ENCODE data around the gene GSK3A. TPM values are rescaled to one million over a fixed set of nuclear protein-coding genes. Genes with fewer than 3 reads are reported as not detected.

The GSK3A gene
- total RNA-seq, 1 experiment from 2014 or later, result 58.8 TPM

DNA sequence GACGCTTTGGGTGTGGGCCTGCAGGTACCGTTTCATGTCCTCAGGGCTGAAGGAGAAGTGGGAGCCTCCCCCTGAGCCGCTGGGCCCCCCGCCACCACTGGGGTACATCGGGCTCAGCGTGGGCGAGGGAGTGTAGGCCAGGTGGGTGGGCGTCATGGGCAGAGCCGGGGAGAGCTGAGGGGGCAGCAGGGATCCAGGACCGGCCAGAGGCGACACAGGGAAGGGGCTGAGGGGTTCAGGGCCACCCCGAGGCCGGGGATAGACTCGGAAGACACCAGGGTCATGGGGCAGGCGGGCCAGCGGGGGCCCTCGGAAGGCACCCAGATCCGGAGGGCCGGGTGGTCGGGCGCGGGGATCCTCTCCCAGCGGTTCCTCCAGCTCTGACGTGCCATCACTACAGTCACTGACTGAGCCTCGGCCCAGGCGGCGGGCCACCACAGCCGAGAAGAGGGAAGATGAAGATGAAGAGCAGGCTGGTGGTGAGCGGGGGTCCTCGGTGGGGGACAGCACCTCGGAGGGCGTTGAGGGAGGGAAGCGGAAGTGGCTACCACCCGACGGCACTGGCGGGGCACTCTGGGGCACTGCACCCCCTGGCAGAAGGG is 6.8 kb upstream of the GSK3A start:
- Mint-ChIP-seq H3K27me3 (ENCODE audit: unreplicated experiment) (no peaks in the 10 kb centered on the region), H3K36me3 (ENCODE audit: insufficient read depth, unreplicated experiment) (peaks cover 80% of the 10 kb centered on the region), H3K27ac (ENCODE audit: unreplicated experiment) (peak overlapping the region; percentile 22), H3K4me3 (ENCODE audit: low read depth, unreplicated experiment) (peak overlapping the region; percentile 15), H3K9me3 (ENCODE audit: low read depth, unreplicated experiment) (no peaks in the 10 kb centered on the region), H3K4me1 (ENCODE audit: low read depth, unreplicated experiment) (peaks cover 43% of the 10 kb centered on the region)
- no TSS peak for BruUV-seq (replicated peaks)
- intact Hi-C loops (cut with micrococcal nuclease; ENCODE audit: unreplicated experiment), result no loop called here
- no peak for DNase-seq
- CTCF ChIA-PET, result no interaction called here
- TF ChIP-seq, protein P1, sequence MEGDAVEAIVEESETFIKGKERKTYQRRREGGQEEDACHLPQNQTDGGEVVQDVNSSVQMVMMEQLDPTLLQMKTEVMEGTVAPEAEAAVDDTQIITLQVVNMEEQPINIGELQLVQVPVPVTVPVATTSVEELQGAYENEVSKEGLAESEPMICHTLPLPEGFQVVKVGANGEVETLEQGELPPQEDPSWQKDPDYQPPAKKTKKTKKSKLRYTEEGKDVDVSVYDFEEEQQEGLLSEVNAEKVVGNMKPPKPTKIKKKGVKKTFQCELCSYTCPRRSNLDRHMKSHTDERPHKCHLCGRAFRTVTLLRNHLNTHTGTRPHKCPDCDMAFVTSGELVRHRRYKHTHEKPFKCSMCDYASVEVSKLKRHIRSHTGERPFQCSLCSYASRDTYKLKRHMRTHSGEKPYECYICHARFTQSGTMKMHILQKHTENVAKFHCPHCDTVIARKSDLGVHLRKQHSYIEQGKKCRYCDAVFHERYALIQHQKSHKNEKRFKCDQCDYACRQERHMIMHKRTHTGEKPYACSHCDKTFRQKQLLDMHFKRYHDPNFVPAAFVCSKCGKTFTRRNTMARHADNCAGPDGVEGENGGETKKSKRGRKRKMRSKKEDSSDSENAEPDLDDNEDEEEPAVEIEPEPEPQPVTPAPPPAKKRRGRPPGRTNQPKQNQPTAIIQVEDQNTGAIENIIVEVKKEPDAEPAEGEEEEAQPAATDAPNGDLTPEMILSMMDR (IDR thresholded peaks at IDR 0.05; ENCODE audit: unreplicated experiment), result no peak

DNA sequence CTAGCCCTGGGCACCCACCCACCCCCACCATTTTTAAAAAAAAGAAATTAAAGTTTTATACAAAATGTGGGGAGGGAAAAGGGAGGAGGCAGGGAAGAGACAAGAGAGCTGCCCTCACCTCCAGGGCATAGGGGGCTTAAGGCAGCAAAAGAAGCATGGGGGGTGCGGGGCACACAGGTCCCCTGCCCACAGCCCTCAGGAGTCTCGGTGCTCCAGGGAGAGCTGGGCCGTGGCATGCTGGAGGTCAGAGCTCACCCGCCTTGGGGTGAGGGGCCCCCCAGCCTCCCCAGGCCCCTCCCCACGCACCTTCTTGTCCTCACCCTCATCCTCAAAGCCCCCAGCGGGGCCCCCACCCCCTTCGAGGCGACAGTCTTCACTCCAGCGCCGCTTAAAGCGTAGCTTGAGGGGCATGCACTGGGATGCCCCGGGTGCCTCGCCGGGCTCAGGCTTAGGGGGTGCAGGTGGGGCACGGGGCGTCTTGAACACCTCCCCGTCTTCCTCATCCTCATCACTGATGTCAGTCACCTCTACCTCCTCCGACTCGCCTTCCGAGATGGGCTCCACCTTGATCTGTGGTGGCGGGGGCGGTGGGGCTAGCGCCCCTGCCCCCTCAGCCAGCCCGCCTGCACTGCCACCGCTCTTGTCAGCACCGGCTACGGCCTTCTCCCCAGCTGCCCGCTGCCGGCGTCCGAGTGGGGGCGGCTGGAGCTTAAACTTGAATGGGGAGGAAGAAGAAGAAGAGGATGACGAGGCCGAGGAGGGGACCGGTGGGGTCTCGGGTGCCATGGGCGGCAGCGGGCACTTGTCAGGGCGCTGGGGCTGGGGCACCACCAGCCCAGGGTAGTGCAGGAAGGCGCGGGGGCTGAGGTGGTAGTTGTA is 6.1 kb upstream of the GSK3A start:
- peak overlapping the region; percentile 15 for H3K4me3 Mint-ChIP-seq (ENCODE audit: low read depth, unreplicated experiment)
- no TSS peak for BruUV-seq (replicated peaks)
- no peak for DNase-seq
- H3K4me1 Mint-ChIP-seq (ENCODE audit: low read depth, unreplicated experiment), result peaks cover 43% of the 10 kb centered on the region
- intact Hi-C loops (cut with micrococcal nuclease; ENCODE audit: unreplicated experiment), result no loop called here
- H3K9me3 Mint-ChIP-seq (ENCODE audit: low read depth, unreplicated experiment), result no peaks in the 10 kb centered on the region
- CTCF ChIA-PET, result no interaction called here
- TF ChIP-seq, protein P1 (IDR thresholded peaks at IDR 0.05; ENCODE audit: unreplicated experiment), result no peak
- no peaks in the 10 kb centered on the region for H3K27me3 Mint-ChIP-seq (ENCODE audit: unreplicated experiment)
- H3K27ac Mint-ChIP-seq (ENCODE audit: unreplicated experiment), result peak overlapping the region; percentile 22
- peaks cover 80% of the 10 kb centered on the region for H3K36me3 Mint-ChIP-seq (ENCODE audit: insufficient read depth, unreplicated experiment)

- intact Hi-C loops (cut with micrococcal nuclease; ENCODE audit: unreplicated experiment), result no loop called here
- peaks cover 80% of the 10 kb centered on the region for H3K36me3 Mint-ChIP-seq (ENCODE audit: insufficient read depth, unreplicated experiment)
- no peak overlapping the region for H3K27ac Mint-ChIP-seq (ENCODE audit: unreplicated experiment)
- H3K9me3 Mint-ChIP-seq (ENCODE audit: low read depth, unreplicated experiment), result no peaks in the 10 kb centered on the region
- no TSS peak for BruUV-seq (replicated peaks)
- TF ChIP-seq, protein P1 (IDR thresholded peaks at IDR 0.05; ENCODE audit: unreplicated experiment), result no peak
- no peaks in the 10 kb centered on the region for H3K27me3 Mint-ChIP-seq (ENCODE audit: unreplicated experiment)
- CTCF ChIA-PET, result interaction anchor here (1.5 to 2.4 kb wide), 3 partner anchors 22 to 71 kb away, joined by 4 to 22 read pairs (median 8); partner anchors contain the start of gene CIC
- no peak for DNase-seq
- H3K4me1 Mint-ChIP-seq (ENCODE audit: low read depth, unreplicated experiment), result peaks cover 39% of the 10 kb centered on the region
- no peak overlapping the region for H3K4me3 Mint-ChIP-seq (ENCODE audit: low read depth, unreplicated experiment)
These were observed 5.3 kb upstream of the GSK3A start for GRCh38 chr19:42247640-42248199.

GRCh38 chr19:42246922-42247639 is 4.7 kb upstream of the GSK3A start:
- intact Hi-C loops (cut with micrococcal nuclease; ENCODE audit: unreplicated experiment), result no loop called here
- Mint-ChIP-seq H3K4me3 (ENCODE audit: low read depth, unreplicated experiment) (no peak overlapping the region), H3K27me3 (ENCODE audit: unreplicated experiment) (no peaks in the 10 kb centered on the region), H3K36me3 (ENCODE audit: insufficient read depth, unreplicated experiment) (peaks cover 80% of the 10 kb centered on the region), H3K27ac (ENCODE audit: unreplicated experiment) (peak overlapping the region; percentile 1), H3K9me3 (ENCODE audit: low read depth, unreplicated experiment) (no peaks in the 10 kb centered on the region), H3K4me1 (ENCODE audit: low read depth, unreplicated experiment) (peaks cover 33% of the 10 kb centered on the region)
- BruUV-seq (replicated peaks), result no TSS peak
- TF ChIP-seq, protein P1 (IDR thresholded peaks at IDR 0.05; ENCODE audit: unreplicated experiment), result no peak
- CTCF ChIA-PET, result interaction anchor here (0.7 to 2.4 kb wide), 7 partner anchors 23 to 114 kb away, joined by 3 to 22 read pairs (median 4); partner anchors contain the start of gene CIC
- no peak for DNase-seq

All from Calu3 (cell line).